A549 (cell line): ENCODE results near the gene ADPRHL1.

Experiments used
- CBX2 ChIP-seq: fragments of 200-600 bp; sonication (generic); IDR thresholded peaks from 2 replicates; pipeline ENCODE4 v1.6.1; 2016; ENCODE audit warnings: low read depth, mild to moderate bottlenecking, borderline replicate concordance
- CTCF ChIP-seq: fragments of >200 bp; sonication (Bioruptor Twin); formaldehyde crosslinking; IDR thresholded peaks from 3 replicates; pipeline ENCODE4 v1.5.1; 2016
- MAX ChIP-seq: IDR thresholded peaks from 2 replicates; pipeline ENCODE4 v1.6.1; 2012
- RCOR1 ChIP-seq: fragments of 150-350 bp; IDR thresholded peaks from 2 replicates; pipeline ENCODE4 v1.6.1; 2014; ENCODE audit warnings: antibody characterized with exemption, low read length, low read depth
- REST ChIP-seq: fragments of 200-600 bp; sonication (generic); IDR thresholded peaks from 2 replicates; pipeline ENCODE4 v1.6.1; 2016; ENCODE audit warnings: antibody characterized with exemption, mild to moderate bottlenecking, moderate library complexity
- TP53 ChIP-seq: fragments of 250-450 bp; sonication (Bioruptor Pico); IDR thresholded peaks from 2 replicates; pipeline ENCODE4 v1.5.0; 2021; ENCODE audit warnings: mild to moderate bottlenecking, moderate library complexity
- ZNF302 ChIP-seq: fragments of 250-450 bp; sonication (Bioruptor Pico); IDR thresholded peaks from 2 replicates; pipeline ENCODE4 v1.9.0; 2021; ENCODE audit warnings: inconsistent platforms, mild to moderate bottlenecking, moderate library complexity

DNA sequence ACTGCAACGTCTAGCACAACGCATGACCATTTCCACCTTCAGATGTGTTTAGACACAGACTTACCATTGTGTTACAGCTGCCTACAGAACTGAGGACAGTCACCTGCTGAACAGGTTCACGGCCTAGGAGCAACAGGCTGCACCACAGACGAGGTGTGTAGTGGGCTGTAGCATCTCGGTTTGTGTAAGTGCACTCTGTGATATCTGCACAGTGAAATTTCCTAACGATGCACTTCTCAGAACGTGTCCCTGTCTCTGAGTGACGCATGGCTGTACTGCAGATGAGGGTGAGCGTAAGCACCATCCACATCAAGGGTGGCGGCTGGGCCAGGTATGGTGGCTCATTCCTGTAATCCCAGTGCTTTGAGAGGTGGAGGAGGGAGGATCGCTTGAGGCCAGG is 22.0 kb upstream of the ADPRHL1 start:
- TF ChIP-seq CTCF = no peak
- TF ChIP-seq RCOR1 = no peak
- TF ChIP-seq CBX2 = no peak
- TF ChIP-seq TP53 = no peak
- TF ChIP-seq MAX = no peak
- no peak for TF ChIP-seq ZNF302 (CRISPR knock-in tag)
- no peak for TF ChIP-seq REST
